Nephron (organoid): ENCODE results near the gene TTC17.
A peak's percentile ranks its signal among the peaks of the same experiment; 100 is the strongest.
"Not testable (repeated sequence)": the region's sequence is repeated elsewhere in the genome, so short reads cannot be mapped to it uniquely, and the experiment has no call there.

Experiments used
- H3K27ac Mint-ChIP-seq, 3 experiments: 2 replicates each; pipeline ENCODE4 v1.8.0; 2020; ENCODE audit warnings: mixed read lengths in 3 of 3, mild to moderate bottlenecking in 2 of 3, moderate library complexity in 1 of 3
- H3K27me3 Mint-ChIP-seq: 2 replicates; pipeline ENCODE4 v1.8.0; 2021; ENCODE audit warnings: low read depth, mild to moderate bottlenecking, moderate library complexity, mixed read lengths
- H3K36me3 Mint-ChIP-seq: 2 replicates; pipeline ENCODE4 v1.8.0; 2020; ENCODE audit warnings: low read depth, mixed read lengths
- H3K4me1 Mint-ChIP-seq: 2 replicates; pipeline ENCODE4 v1.8.0; 2020; ENCODE audit warnings: mixed read lengths
- H3K4me3 Mint-ChIP-seq, 3 experiments: 2 replicates each; pipeline ENCODE4 v1.8.0; 2020; ENCODE audit warnings: mild to moderate bottlenecking in 3 of 3, mixed read lengths in 3 of 3, moderate library complexity in 2 of 3
- H3K9me3 Mint-ChIP-seq: 2 replicates; pipeline ENCODE4 v1.8.0; 2020; ENCODE audit warnings: mixed read lengths
- TF ChIP-seq, protein P1 (sequence below), 3 experiments: fragments of 200-600 bp; sonication (generic); IDR thresholded peaks; one replicate each; pipeline ENCODE4 v1.5.0; 2021; ENCODE audit warnings: antibody characterized with exemption in 3 of 3; ENCODE audit not compliant: unreplicated experiment in 3 of 3

The TTC17 gene

GRCh38 chr11:43328482-43328881, 30.2 kb upstream of the TTC17 start:
- Mint-ChIP-seq H3K4me3 (no peak overlapping the region), H3K27me3 (no peaks in the 10 kb centered on the region)

DNA sequence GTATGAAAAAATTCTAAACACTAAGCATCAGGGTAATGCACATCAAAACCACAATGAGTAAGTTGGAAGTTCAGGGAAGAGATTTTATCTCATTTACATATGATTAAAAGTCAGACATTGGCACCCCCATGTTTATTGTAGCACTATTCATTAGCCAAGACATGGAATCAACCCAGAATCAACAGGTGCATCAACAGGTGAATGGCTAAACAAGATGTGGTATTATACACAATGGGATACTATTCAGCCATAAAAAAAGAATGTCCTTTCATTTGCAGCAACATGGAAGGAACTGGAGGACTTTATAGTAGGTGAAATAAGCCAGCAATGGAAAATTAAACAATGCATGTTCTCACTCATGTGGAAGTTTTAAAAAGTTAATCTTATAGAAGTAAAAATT, 17.6 kb upstream of the TTC17 start:
- H3K27ac Mint-ChIP-seq, result no peak overlapping the region
- H3K36me3 Mint-ChIP-seq, result peaks cover 75% of the 10 kb centered on the region
- no peak overlapping the region for H3K4me3 Mint-ChIP-seq
- TF ChIP-seq, protein P1, sequence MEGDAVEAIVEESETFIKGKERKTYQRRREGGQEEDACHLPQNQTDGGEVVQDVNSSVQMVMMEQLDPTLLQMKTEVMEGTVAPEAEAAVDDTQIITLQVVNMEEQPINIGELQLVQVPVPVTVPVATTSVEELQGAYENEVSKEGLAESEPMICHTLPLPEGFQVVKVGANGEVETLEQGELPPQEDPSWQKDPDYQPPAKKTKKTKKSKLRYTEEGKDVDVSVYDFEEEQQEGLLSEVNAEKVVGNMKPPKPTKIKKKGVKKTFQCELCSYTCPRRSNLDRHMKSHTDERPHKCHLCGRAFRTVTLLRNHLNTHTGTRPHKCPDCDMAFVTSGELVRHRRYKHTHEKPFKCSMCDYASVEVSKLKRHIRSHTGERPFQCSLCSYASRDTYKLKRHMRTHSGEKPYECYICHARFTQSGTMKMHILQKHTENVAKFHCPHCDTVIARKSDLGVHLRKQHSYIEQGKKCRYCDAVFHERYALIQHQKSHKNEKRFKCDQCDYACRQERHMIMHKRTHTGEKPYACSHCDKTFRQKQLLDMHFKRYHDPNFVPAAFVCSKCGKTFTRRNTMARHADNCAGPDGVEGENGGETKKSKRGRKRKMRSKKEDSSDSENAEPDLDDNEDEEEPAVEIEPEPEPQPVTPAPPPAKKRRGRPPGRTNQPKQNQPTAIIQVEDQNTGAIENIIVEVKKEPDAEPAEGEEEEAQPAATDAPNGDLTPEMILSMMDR (IDR thresholded peaks at IDR 0.05; ENCODE audit: unreplicated experiment in 3 of 3), result no peak
- H3K9me3 Mint-ChIP-seq, result peaks cover 9% of the 10 kb centered on the region
- H3K4me1 Mint-ChIP-seq, result no peaks in the 10 kb centered on the region
- no peaks in the 10 kb centered on the region for H3K27me3 Mint-ChIP-seq

More at GRCh38 chr11:43328482-43328881, 30.2 kb upstream of the TTC17 start:
- peaks cover 83% of the 10 kb centered on the region for H3K36me3 Mint-ChIP-seq
- H3K4me1 Mint-ChIP-seq, result no peaks in the 10 kb centered on the region
- H3K9me3 Mint-ChIP-seq, result no peaks in the 10 kb centered on the region
- no peak overlapping the region for H3K27ac Mint-ChIP-seq
- TF ChIP-seq, protein P1 (IDR thresholded peaks at IDR 0.05; ENCODE audit: unreplicated experiment in 3 of 3), result no peak

DNA sequence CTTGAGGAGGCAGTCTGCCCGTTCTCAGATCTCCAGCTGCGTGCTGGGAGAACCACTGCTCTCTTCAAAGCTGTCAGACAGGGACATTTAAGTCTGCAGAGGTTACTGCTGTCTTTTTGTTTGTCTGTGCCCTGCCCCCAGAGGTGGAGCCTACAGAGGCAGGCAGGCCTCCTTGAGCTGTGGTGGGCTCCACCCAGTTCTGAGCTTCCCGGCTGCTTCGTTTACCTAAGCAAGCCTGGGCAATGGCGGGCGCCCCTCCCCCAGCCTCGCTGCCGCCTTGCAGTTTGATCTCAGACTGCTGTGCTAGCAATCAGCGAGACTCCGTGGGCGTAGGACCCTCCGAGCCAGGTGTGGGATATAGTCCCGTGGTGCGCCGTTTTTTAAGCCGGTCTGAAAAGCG, 7.3 kb upstream of the TTC17 start:
- H3K27me3 Mint-ChIP-seq, H3K27ac Mint-ChIP-seq, H3K9me3 Mint-ChIP-seq, H3K4me1 Mint-ChIP-seq, H3K36me3 Mint-ChIP-seq: not testable (repeated sequence)
- peak overlapping the region; percentile 78 to 84 (median 83) for H3K4me3 Mint-ChIP-seq

DNA sequence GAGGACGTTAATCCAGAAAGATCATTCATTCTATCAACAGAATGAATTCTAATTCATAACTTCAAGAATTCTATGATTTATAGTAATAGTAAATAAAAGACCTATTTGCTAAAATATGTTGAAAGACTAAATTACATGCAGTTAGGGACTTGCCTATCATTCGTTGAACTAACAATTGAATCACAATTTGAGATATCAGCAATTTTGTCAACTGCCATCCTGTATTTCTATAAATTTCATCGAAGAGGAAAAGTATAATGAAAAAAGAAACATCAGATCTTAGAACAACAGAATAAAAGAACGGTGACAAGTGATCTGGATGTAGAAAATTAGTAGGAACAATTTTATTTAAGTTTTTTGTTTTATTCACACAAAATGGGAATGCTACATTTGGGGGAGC, 4.4 kb upstream of the TTC17 start:
- Mint-ChIP-seq H3K9me3 (peaks cover 8% of the 10 kb centered on the region), H3K27ac (no peak overlapping the region), H3K27me3 (peaks cover 3% of the 10 kb centered on the region), H3K4me1 (peaks cover 16% of the 10 kb centered on the region), H3K36me3 (peaks cover 8% of the 10 kb centered on the region), H3K4me3 (no peak overlapping the region)
- TF ChIP-seq, protein P1 (IDR thresholded peaks at IDR 0.05; ENCODE audit: unreplicated experiment in 3 of 3), result no peak

- H3K27me3 Mint-ChIP-seq, result peaks cover 3% of the 10 kb centered on the region
- peaks cover 36% of the 10 kb centered on the region for H3K4me1 Mint-ChIP-seq
- peak overlapping the region in 2 of 3 experiments; percentile 38 to 76 for H3K4me3 Mint-ChIP-seq
- H3K9me3 Mint-ChIP-seq, result peaks cover 8% of the 10 kb centered on the region
- peaks cover 8% of the 10 kb centered on the region for H3K36me3 Mint-ChIP-seq
- no peak overlapping the region for H3K27ac Mint-ChIP-seq
- TF ChIP-seq, protein P1 (IDR thresholded peaks at IDR 0.05; ENCODE audit: unreplicated experiment in 3 of 3), result no peak
These were observed 2.4 kb upstream of the TTC17 start for GRCh38 chr11:43356336-43356735.

DNA sequence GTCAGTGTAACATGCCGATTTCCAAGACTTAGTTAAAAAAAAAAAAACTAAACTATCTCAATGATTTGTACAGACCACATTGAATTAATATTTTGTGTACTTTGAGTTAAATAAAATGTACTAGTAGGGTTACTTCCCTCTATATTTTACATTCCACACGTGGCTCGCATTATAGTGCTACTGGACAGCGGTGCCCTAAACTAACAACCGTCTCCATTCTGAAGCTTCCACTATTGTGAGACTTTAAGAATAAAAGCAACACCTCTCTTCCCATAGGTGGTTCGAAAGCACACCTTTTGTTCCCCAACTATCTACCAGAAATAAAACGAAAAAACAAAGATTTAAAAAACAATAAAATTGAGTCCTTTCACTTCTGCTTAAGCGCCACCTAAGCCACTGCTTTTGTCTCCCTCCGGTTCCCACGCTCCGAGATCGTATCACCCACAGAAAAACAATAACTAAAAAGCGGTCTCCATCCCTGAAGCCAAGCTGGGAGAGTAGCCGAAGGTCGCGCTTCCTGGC, 380 bp upstream of the TTC17 start:
- H3K9me3 Mint-ChIP-seq, result no peaks in the 10 kb centered on the region
- H3K4me1 Mint-ChIP-seq, result peaks cover 45% of the 10 kb centered on the region
- H3K27me3 Mint-ChIP-seq, result no peaks in the 10 kb centered on the region
- no peaks in the 10 kb centered on the region for H3K36me3 Mint-ChIP-seq
- TF ChIP-seq, protein P1 (IDR thresholded peaks at IDR 0.05; ENCODE audit: unreplicated experiment in 3 of 3), result no peak
- H3K27ac Mint-ChIP-seq, result peak overlapping the region; percentile 90 to 97 (median 94)
- peak overlapping the region; percentile 95 to 100 (median 99) for H3K4me3 Mint-ChIP-seq
